PC-3 (cell line): ENCODE measurements around the gene ATF5. TPM values are rescaled to one million over a fixed set of nuclear protein-coding genes. Genes with fewer than 3 reads are reported as not detected.
A peak's percentile ranks its signal among the peaks of the same experiment; 100 is the strongest.
"Not testable (repeated sequence)": the region's sequence is repeated elsewhere in the genome, so short reads cannot be mapped to it uniquely, and the experiment has no call there.

ENCODE experiments used
- ATAC-seq: fragments of 200-7000 bp; cut with Tn5 transposase; 2 replicates; pipeline ENCODE4 v1.9.1; 2020; ENCODE audit warnings: mild to moderate bottlenecking, moderate library complexity
- BruUV-seq: library from RNA; stranded (reverse); fragments of 400-500 nt; replicated peaks from 2 replicates; lab custom pipeline; 2021; lab: Mats Ljungman, UMichigan
- CTCF ChIA-PET: fragments of 300-600 bp; sonication (Branson Sonifier 250); formaldehyde crosslinking; loops from one replicate; lab custom pipeline; 2022; ENCODE audit warnings: antibody characterized with exemption; lab: Charles Lee
- POLR2A ChIA-PET: fragments of 300-600 bp; sonication (Branson Sonifier 250); formaldehyde crosslinking; loops from one replicate; lab custom pipeline; 2022; ENCODE audit warnings: antibody characterized with exemption; ENCODE audit not compliant: unreplicated experiment; lab: Charles Lee
- DNase-seq: peaks from one replicate; pipeline ENCODE4 v3.0.0-alpha.2; 2015
- H2AFZ ChIP-seq: fragments of 300-600 bp; sonication (generic); 2 replicates; pipeline ENCODE4 v1.6.0; 2016; ENCODE audit warnings: antibody characterized with exemption, low read length
- H3F3A ChIP-seq: fragments of 300-600 bp; sonication (generic); one replicate; pipeline ENCODE4 v1.6.0; 2017; ENCODE audit warnings: antibody characterized with exemption, low read length, control low read depth, mild to moderate bottlenecking; ENCODE audit not compliant: unreplicated experiment
- H3K27ac ChIP-seq: fragments of 300-600 bp; sonication (generic); 2 replicates; pipeline ENCODE4 v1.5.1; 2016; ENCODE audit warnings: mild to moderate bottlenecking, low read length
- H3K27me3 ChIP-seq: fragments of 300-600 bp; sonication (generic); 2 replicates; pipeline ENCODE4 v1.6.1; 2016; ENCODE audit warnings: low read length, mixed read lengths
- H3K36me3 ChIP-seq: fragments of 300-600 bp; sonication (generic); 2 replicates; pipeline ENCODE4 v1.6.1; 2016; ENCODE audit warnings: low read depth, mixed run types, low read length, mixed read lengths
- H3K4me1 ChIP-seq: fragments of 300-600 bp; sonication (generic); 2 replicates; pipeline ENCODE4 v1.5.1; 2016; ENCODE audit warnings: low read length; ENCODE audit not compliant: insufficient read depth
- H3K4me2 ChIP-seq: fragments of 300-600 bp; sonication (generic); 2 replicates; pipeline ENCODE4 v1.6.0; 2016; ENCODE audit warnings: low read length
- H3K4me3 ChIP-seq: fragments of 300-600 bp; sonication (generic); 2 replicates; pipeline ENCODE4 v1.5.1; 2016; ENCODE audit warnings: mild to moderate bottlenecking, low read length, mixed read lengths
- H3K79me2 ChIP-seq: fragments of 300-600 bp; sonication (generic); 2 replicates; pipeline ENCODE4 v1.6.1; 2017; ENCODE audit warnings: low read length, mixed read lengths
- H3K9ac ChIP-seq: fragments of 300-600 bp; sonication (generic); 2 replicates; pipeline ENCODE4 v1.6.0; 2016; ENCODE audit warnings: mild to moderate bottlenecking, low read length
- H3K9me2 ChIP-seq: fragments of 300-600 bp; sonication (generic); replicated peaks from 2 replicates; pipeline ENCODE4 v1.6.1; 2016; ENCODE audit warnings: mixed run types, low read length, mixed read lengths
- H3K9me3 ChIP-seq: fragments of 300-600 bp; sonication (generic); 2 replicates; pipeline ENCODE4 v1.6.1; 2016; ENCODE audit warnings: low read length, mixed read lengths
- H4K20me1 ChIP-seq: fragments of 300-600 bp; sonication (generic); 2 replicates; pipeline ENCODE4 v1.6.1; 2016; ENCODE audit warnings: low read length, mixed read lengths
- EZH2 ChIP-seq: fragments of 300-600 bp; sonication (generic); IDR thresholded peaks from one replicate; pipeline ENCODE4 v1.6.1; 2017; ENCODE audit warnings: antibody characterized with exemption, mild to moderate bottlenecking, low read length; ENCODE audit not compliant: unreplicated experiment
- EZH2phosphoT487 ChIP-seq: fragments of 300-600 bp; sonication (generic); IDR thresholded peaks from 2 replicates; pipeline ENCODE4 v1.6.1; 2018; ENCODE audit warnings: mild to moderate bottlenecking, antibody characterized with exemption, low read length, borderline replicate concordance
- intact Hi-C: fragments of 100-400 bp; cut with micrococcal nuclease; formaldehyde crosslinking; loops from 2 replicates; pipeline ENCODE4 v1.9.0; 2023
- total RNA-seq: library from RNA; depleted of rRNA; stranded (reverse); fragments of >200 nt; gene quantifications from 2 replicates; pipeline ENCODE4 v1.2.3, GENCODE V29; 2014
- TF ChIP-seq, protein P1 (sequence below): fragments of 300-600 bp; sonication (generic); conservative IDR thresholded peaks from 2 replicates; pipeline ENCODE4 v1.5.1; 2017; ENCODE audit warnings: antibody characterized with exemption, low read depth, mild to moderate bottlenecking, low read length

Gene ATF5
- total RNA-seq, 1 experiment from 2014 or later, result 50.7 TPM

DNA sequence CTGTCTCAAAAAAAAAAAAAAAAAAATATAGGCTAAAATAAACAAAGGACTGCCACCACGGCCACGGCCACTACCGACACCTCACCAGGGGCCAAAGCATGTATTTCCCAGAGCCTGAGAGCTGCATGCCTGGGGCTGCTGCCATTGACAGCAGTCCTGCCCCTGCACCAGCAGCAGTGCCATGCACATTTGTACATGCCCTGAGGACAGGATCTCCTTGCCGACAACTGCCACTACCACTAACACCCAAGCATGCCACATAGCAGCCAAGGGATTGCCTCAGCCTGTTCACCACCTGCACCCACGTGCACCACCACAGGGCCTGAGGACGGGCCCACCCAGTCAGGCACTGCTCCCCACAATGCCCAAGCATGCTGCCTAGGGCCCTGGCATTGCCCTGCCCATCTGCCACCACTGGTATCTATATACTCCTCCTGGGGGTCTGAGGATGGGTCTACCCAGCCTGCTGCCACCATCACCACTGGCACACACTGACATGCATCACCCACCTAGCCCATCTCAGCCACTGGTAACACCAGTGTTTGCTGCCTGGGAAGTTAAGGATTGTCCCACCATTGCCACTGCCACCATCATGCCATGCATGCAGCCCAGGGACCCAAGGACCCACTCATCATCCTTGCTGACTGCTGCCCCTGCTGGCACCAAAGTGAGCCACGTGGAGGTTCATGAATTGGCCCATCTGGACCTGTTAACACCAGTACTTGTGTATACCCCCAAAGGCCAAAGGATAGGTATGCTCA is 10.9 kb downstream of the ATF5 start:
- TF ChIP-seq EZH2, result no peak
- TF ChIP-seq, protein P1, sequence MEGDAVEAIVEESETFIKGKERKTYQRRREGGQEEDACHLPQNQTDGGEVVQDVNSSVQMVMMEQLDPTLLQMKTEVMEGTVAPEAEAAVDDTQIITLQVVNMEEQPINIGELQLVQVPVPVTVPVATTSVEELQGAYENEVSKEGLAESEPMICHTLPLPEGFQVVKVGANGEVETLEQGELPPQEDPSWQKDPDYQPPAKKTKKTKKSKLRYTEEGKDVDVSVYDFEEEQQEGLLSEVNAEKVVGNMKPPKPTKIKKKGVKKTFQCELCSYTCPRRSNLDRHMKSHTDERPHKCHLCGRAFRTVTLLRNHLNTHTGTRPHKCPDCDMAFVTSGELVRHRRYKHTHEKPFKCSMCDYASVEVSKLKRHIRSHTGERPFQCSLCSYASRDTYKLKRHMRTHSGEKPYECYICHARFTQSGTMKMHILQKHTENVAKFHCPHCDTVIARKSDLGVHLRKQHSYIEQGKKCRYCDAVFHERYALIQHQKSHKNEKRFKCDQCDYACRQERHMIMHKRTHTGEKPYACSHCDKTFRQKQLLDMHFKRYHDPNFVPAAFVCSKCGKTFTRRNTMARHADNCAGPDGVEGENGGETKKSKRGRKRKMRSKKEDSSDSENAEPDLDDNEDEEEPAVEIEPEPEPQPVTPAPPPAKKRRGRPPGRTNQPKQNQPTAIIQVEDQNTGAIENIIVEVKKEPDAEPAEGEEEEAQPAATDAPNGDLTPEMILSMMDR, result peak; percentile 52; the same call in 1 of the 2 replicates
- H3K9me3 ChIP-seq, result no peaks in the 10 kb centered on the region
- no peak overlapping the region for H3K27ac ChIP-seq
- no peak overlapping the region for H3K9ac ChIP-seq
- CTCF ChIA-PET, result interaction anchor here (0.6 kb wide), 1 partner anchor 110 kb away, joined by 5 read pairs; no protein-coding TSS in a partner anchor
- H3K36me3 ChIP-seq, result no peaks in the 10 kb centered on the region
- H3K27me3 ChIP-seq, result no peaks in the 10 kb centered on the region
- no peaks in the 10 kb centered on the region for H3K9me2 ChIP-seq
- no TSS peak for BruUV-seq
- H2AFZ ChIP-seq, result no peak overlapping the region
- no peaks in the 10 kb centered on the region for H4K20me1 ChIP-seq
- H3K4me3 ChIP-seq, result no peak overlapping the region
- H3K4me2 ChIP-seq, result no peak overlapping the region
- intact Hi-C loops, result loop anchor here (5.0 to 10.0 kb wide), 2 partner anchors 42 to 85 kb away; partner anchors contain the start of genes VRK3 and ZNF473
- POLR2A ChIA-PET, result no interaction called here
- no peaks in the 10 kb centered on the region for H3K4me1 ChIP-seq
- H3F3A ChIP-seq, result no peaks in the 10 kb centered on the region
- H3K79me2 ChIP-seq, result no peaks in the 10 kb centered on the region
- ATAC-seq (peak; percentile 25; the same call in 1 of the 2 replicates), DNase-seq (peak; percentile 30)

DNA sequence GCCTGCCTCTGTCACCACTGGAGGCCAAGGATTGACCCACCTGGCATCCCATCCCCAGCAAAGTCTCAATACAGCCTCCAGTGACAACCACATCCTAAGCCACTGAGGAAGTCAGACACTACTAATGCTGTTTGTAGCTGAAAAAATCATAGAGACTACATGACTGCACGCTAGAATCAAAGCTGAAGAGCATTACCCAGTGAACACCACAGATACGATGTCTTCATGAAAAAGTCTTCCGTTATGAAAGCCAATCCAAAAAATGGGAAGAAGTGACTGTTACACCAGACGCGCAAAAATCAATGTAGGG is 11.4 kb downstream of the ATF5 start:
- ATAC-seq (no peak), DNase-seq (no peak)
- Histone ChIP-seq H3K27ac (no peak overlapping the region), H3K27me3 (no peaks in the 10 kb centered on the region), H3K9ac (no peak overlapping the region), H3K9me2 (no peaks in the 10 kb centered on the region), H3K4me1 (no peaks in the 10 kb centered on the region), H3K79me2 (no peaks in the 10 kb centered on the region), H4K20me1 (no peaks in the 10 kb centered on the region), H2AFZ (no peak overlapping the region), H3F3A (no peaks in the 10 kb centered on the region), H3K36me3 (no peaks in the 10 kb centered on the region), H3K4me3 (no peak overlapping the region), H3K4me2 (no peak overlapping the region), H3K9me3 (no peaks in the 10 kb centered on the region)
- intact Hi-C loops, result no loop called here
- ChIA-PET POLR2A (no interaction called here), CTCF (no interaction called here)
- TF ChIP-seq EZH2phosphoT487 (no peak), EZH2 (no peak)
- TF ChIP-seq, protein P1, result no peak
- no TSS peak for BruUV-seq

DNA sequence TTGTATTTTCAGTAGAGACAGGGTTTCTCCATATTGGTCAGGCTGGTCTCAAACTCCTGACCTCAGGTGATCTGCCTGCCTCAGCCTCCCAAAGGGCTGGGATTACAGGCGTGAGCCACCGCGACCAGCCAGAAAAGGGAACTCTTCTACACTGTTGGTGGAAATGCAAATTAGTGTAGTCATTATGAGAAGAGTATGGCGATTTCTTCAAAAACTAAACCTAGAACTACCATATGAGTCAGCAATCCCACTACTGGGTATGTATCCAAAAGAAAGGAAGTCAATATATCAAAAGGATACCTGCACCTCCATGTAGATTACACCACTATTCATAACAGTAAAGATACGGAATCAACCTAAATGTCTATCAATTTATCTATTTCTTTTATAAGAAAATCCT is 15.6 kb downstream of the ATF5 start:
- H3K9me2 ChIP-seq, H4K20me1 ChIP-seq, POLR2A ChIA-PET, H3F3A ChIP-seq, DNase-seq, ATAC-seq, H3K4me1 ChIP-seq, H3K79me2 ChIP-seq, H3K27me3 ChIP-seq, H2AFZ ChIP-seq, BruUV-seq, CTCF ChIA-PET, H3K4me3 ChIP-seq, intact Hi-C loops, H3K9me3 ChIP-seq, H3K36me3 ChIP-seq, H3K9ac ChIP-seq, H3K27ac ChIP-seq, H3K4me2 ChIP-seq: not testable (repeated sequence)
